Gastroesophageal sphincter (tissue), 4 donors: ENCODE results near the gene PLEKHD1. TPM values are rescaled to one million over a fixed set of nuclear protein-coding genes. Genes with fewer than 3 reads are reported as not detected.
A peak's percentile ranks its signal among the peaks of the same experiment; 100 is the strongest.

Experiments used
- ATAC-seq: fragments of 150-250 bp; one replicate; pipeline ENCODE4 v1.9.1; 2016; ENCODE audit warnings: mild to moderate bottlenecking, moderate library complexity
- H3K27ac ChIP-seq, 4 donors: fragments of 200-600 bp; sonication (generic) in 3 of 4; 1 replicate in 3 of 4; 2 replicates in 1 of 4; pipeline ENCODE4 v1.5.1; 2016 to 2019
- H3K27me3 ChIP-seq: fragments of 200-600 bp; sonication (generic); one replicate; pipeline ENCODE4 v1.5.1; 2019
- H3K36me3 ChIP-seq, 2 donors: fragments of 200-600 bp; sonication (generic); one replicate each; pipeline ENCODE4 v1.5.1; 2019; ENCODE audit warnings: control low read depth in 1 of 2
- H3K4me1 ChIP-seq, 3 donors: fragments of 200-600 bp; sonication (generic); 1 replicate in 2 of 3; 2 replicates in 1 of 3; pipeline ENCODE4 v1.5.1; 2016 to 2019; ENCODE audit warnings: control low read depth in 2 of 3
- H3K4me3 ChIP-seq, 2 donors: fragments of 200-600 bp; sonication (generic); one replicate each; pipeline ENCODE4 v1.5.1; 2019; ENCODE audit warnings: mild to moderate bottlenecking in 1 of 2, moderate library complexity in 1 of 2
- H3K9me3 ChIP-seq, 3 donors: fragments of 200-600 bp; sonication (generic); one replicate each; pipeline ENCODE4 v1.5.1; 2017 to 2019; ENCODE audit warnings: control low read depth in 2 of 3
- CTCF ChIP-seq, 4 experiments: fragments of 200-600 bp in 2 of 4; fragments of 450-650 bp in 2 of 4; sonication (generic) in 1 of 4; IDR thresholded peaks; one replicate each; pipeline ENCODE4 v1.5.1; 2017 to 2019; ENCODE audit warnings: antibody characterized with exemption in 4 of 4, mild to moderate bottlenecking in 2 of 4, moderate library complexity in 2 of 4
- EP300 ChIP-seq: sonication (generic); formaldehyde crosslinking; IDR thresholded peaks from one replicate; pipeline ENCODE4 v1.6.1; 2017; ENCODE audit warnings: antibody characterized with exemption, mild to moderate bottlenecking
- POLR2A ChIP-seq, 2 donors: fragments of 450-650 bp; IDR thresholded peaks; one replicate each; pipeline ENCODE4 v1.6.1; 2017; ENCODE audit warnings: antibody characterized with exemption in 2 of 2, mild to moderate bottlenecking in 2 of 2, moderate library complexity in 1 of 2
- POLR2AphosphoS5 ChIP-seq: sonication (generic); formaldehyde crosslinking; IDR thresholded peaks from one replicate; pipeline ENCODE4 v1.6.1; 2017; ENCODE audit warnings: antibody characterized with exemption
- WGBS, 2 donors: methylation state at CpG; one replicate each; pipeline ENCODE4 v1.1.5; 2018; ENCODE audit warnings: low coverage in 1 of 2; 5-methylcytosine and 5-hydroxymethylcytosine counted together
- total RNA-seq, 4 donors: library from RNA; depleted of rRNA; stranded (reverse); fragments of >200 nt; gene quantifications; one replicate each; pipeline ENCODE4 v1.1.0, GENCODE V29; 2016

Gene PLEKHD1
- total RNA-seq, 4 donors from 2014 or later = 0.08 to 0.16 TPM; not detected in 2

- ATAC-seq = no peak
- Histone ChIP-seq H3K4me3 (peak overlapping the region in 1 of 2 donors; percentile 54), H3K36me3 (no peaks in the 10 kb centered on the region), H3K27me3 (peaks cover 92% of the 10 kb centered on the region), H3K4me1 (peaks cover 0 to 41% (median 26%) of the 10 kb centered on the region in 3 donors), H3K9me3 (no peaks in the 10 kb centered on the region), H3K27ac (no peak overlapping the region)
- TF ChIP-seq CTCF (IDR thresholded peaks at IDR 0.05) (no peak), POLR2A (IDR thresholded peaks at IDR 0.05) (no peak), POLR2AphosphoS5 (no peak), EP300 (no peak)
- WGBS, 2 donors = 20% methylated on average over 13 of the region's 51 CpGs; no CpG with 5 or more reads in 1 of the 2 donors
Measured at GRCh38 chr14:69573205-69573830, 88.8 kb downstream of the PLEKHD1 start.

- Histone ChIP-seq H3K4me3 (peak overlapping the region in 1 of 2 donors; percentile 54), H3K36me3 (no peaks in the 10 kb centered on the region), H3K27ac (no peak overlapping the region), H3K27me3 (peaks cover 87% of the 10 kb centered on the region), H3K4me1 (peaks cover 0 to 41% (median 26%) of the 10 kb centered on the region in 3 donors), H3K9me3 (no peaks in the 10 kb centered on the region)
- no CpG with 5 or more reads among the region's 15 CpGs for WGBS, 2 donors
- ATAC-seq = no peak
- TF ChIP-seq POLR2A (IDR thresholded peaks at IDR 0.05) (no peak), EP300 (no peak), CTCF (IDR thresholded peaks at IDR 0.05) (no peak), POLR2AphosphoS5 (no peak)
Measured at GRCh38 chr14:69573831-69574262, 89.3 kb downstream of the PLEKHD1 start.

GRCh38 chr14:69574263-69574953 is 89.9 kb downstream of the PLEKHD1 start, which contains the start of gene CCDC177:
Gene CCDC177 (minus strand): TSS chr14:69574871. CDS start chr14:69573622, 1,249 bp downstream.
- no peaks in the 10 kb centered on the region for H3K36me3 ChIP-seq
- no peaks in the 10 kb centered on the region for H3K9me3 ChIP-seq
- ATAC-seq = peak; percentile 27
- peaks cover 0 to 41% (median 26%) of the 10 kb centered on the region in 3 donors for H3K4me1 ChIP-seq
- 0 to 1% methylated on average over 8 to 12 of the region's 52 CpGs for WGBS, 2 donors
- no peak within 1 kb of the TSS for H3K27ac ChIP-seq
- TF ChIP-seq CTCF (IDR thresholded peaks at IDR 0.05) (peak in 3 of 4 experiments; percentile 48 to 79 (median 61)), POLR2A (IDR thresholded peaks at IDR 0.05) (no peak)
- peak within 1 kb of the TSS in 1 of 2 donors; percentile 54 for H3K4me3 ChIP-seq
- H3K27me3 ChIP-seq = peaks cover 82% of the 10 kb centered on the region

GRCh38 chr14:69574954-69575295 is 90.4 kb downstream of the PLEKHD1 start:
- H3K4me3 ChIP-seq = peak overlapping the region in 1 of 2 donors; percentile 28
- no peak for ATAC-seq
- no peaks in the 10 kb centered on the region for H3K36me3 ChIP-seq
- H3K27me3 ChIP-seq = peaks cover 76% of the 10 kb centered on the region
- peaks cover 0 to 41% (median 26%) of the 10 kb centered on the region in 3 donors for H3K4me1 ChIP-seq
- 40 to 46% methylated on average over 5 of the region's 5 CpGs for whole genome bisulfite sequencing, 2 donors
- no peaks in the 10 kb centered on the region for H3K9me3 ChIP-seq
- TF ChIP-seq EP300 (no peak), POLR2AphosphoS5 (no peak), POLR2A (IDR thresholded peaks at IDR 0.05) (no peak), CTCF (IDR thresholded peaks at IDR 0.05) (no peak)
- no peak overlapping the region for H3K27ac ChIP-seq
